AG04450 (cell line): ENCODE results near the gene SLC38A2. TPM values are rescaled to one million over a fixed set of nuclear protein-coding genes. Genes with fewer than 3 reads are reported as not detected.

Source experiments
- CTCF ChIA-PET: fragments of 300-600, 350-600 bp; formaldehyde crosslinking; extraction: SDS; loops from one replicate; lab custom pipeline; 2022; ENCODE audit warnings: antibody characterized with exemption, inconsistent platforms; lab: Charles Lee
- POLR2A ChIA-PET: fragments of 350-600 bp; formaldehyde crosslinking; extraction: SDS; loops from one replicate; lab custom pipeline; 2021; ENCODE audit warnings: antibody characterized with exemption, inconsistent platforms; lab: Yijun Ruan, JAX
- DNase-seq: peaks from one replicate; pipeline ENCODE4 v3.0.0-alpha.2; 2011; ENCODE audit warnings: low read depth, low spot score
- H3K27ac ChIP-seq: one replicate; pipeline ENCODE4 v1.5.1; 2012; ENCODE audit warnings: low read depth, low read length, control low read depth
- H3K27me3 ChIP-seq: one replicate; pipeline ENCODE4 v1.6.0; 2012; ENCODE audit warnings: low read length; ENCODE audit not compliant: control insufficient read depth, insufficient read depth
- H3K4me3 ChIP-seq: 2 replicates; pipeline ENCODE4 v1.5.1; 2011; ENCODE audit warnings: mild to moderate bottlenecking, low read depth, low read length, control low read depth
- H3K9me3 ChIP-seq: 2 replicates; pipeline ENCODE4 v1.5.1; 2012; ENCODE audit warnings: low read length; ENCODE audit not compliant: control insufficient read depth, insufficient read depth
- CTCF ChIP-seq: IDR thresholded peaks from 2 replicates; pipeline ENCODE4 v1.5.1; 2011; ENCODE audit warnings: low read depth, low read length, control low read depth, inconsistent platforms
- polyA plus RNA-seq: library from polyadenylated mRNA; depleted of rRNA; stranded (reverse); fragments of >200 nt; gene quantifications from 2 replicates; pipeline ENCODE4 v1.2.3, GENCODE V29; 2011

Gene SLC38A2
- polyA plus RNA-seq, 1 experiment = 749 TPM

DNA sequence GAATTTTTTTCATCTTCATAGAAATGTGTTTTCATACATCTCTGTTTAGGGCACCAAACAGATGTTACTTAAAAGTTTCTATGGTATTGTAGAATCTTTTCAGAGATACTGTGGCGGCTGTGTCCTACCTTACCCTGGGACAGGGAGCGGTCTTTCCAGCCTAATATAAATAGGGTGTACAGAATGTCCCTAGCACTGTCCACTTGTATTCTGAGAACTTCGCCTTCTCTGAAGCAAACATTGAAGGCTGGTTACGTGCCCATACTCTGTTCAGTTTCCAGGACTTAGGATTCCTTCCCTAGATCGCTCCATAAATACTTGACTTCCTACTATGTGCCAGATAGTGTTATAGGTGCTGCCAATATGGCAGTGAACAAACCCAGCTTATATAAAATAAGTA is 24.3 kb upstream of the SLC38A2 start:
- H3K9me3 ChIP-seq = no peaks in the 10 kb centered on the region
- CTCF ChIA-PET = no interaction called here
- POLR2A ChIA-PET = no interaction called here
- no peak for DNase-seq
- H3K27me3 ChIP-seq = no peaks in the 10 kb centered on the region
- no peak for TF ChIP-seq CTCF
- no peak overlapping the region for H3K4me3 ChIP-seq
- H3K27ac ChIP-seq = no peak overlapping the region

GRCh38 chr12:46395388-46395787 is 22.8 kb upstream of the SLC38A2 start:
- peaks cover 3% of the 10 kb centered on the region; the same call in 1 of the 2 replicates for H3K9me3 ChIP-seq
- CTCF ChIA-PET = interaction anchor here (0.5 kb wide), 1 partner anchor 127 kb away, joined by 4 read pairs; no protein-coding TSS in a partner anchor
- POLR2A ChIA-PET = no interaction called here
- TF ChIP-seq CTCF = no peak
- no peak for DNase-seq
- H3K27ac ChIP-seq = no peak overlapping the region
- no peaks in the 10 kb centered on the region for H3K27me3 ChIP-seq
- no peak overlapping the region for H3K4me3 ChIP-seq

- CTCF ChIA-PET = no interaction called here
- H3K27ac ChIP-seq = no peak overlapping the region
- no peak for DNase-seq
Measured at GRCh38 chr12:46391630-46392029, 19.1 kb upstream of the SLC38A2 start.

GRCh38 chr12:46390881-46391280 is 18.3 kb upstream of the SLC38A2 start:
- CTCF ChIA-PET = no interaction called here
- no peak for DNase-seq
- peaks cover 3% of the 10 kb centered on the region; the same call in 1 of the 2 replicates for H3K9me3 ChIP-seq
- H3K4me3 ChIP-seq = no peak overlapping the region
- no peak for TF ChIP-seq CTCF
- POLR2A ChIA-PET = no interaction called here
- no peak overlapping the region for H3K27ac ChIP-seq
- H3K27me3 ChIP-seq = no peaks in the 10 kb centered on the region

More at GRCh38 chr12:46391630-46392029, 19.1 kb upstream of the SLC38A2 start:
- POLR2A ChIA-PET = no interaction called here
- Histone ChIP-seq H3K9me3 (peaks cover 3% of the 10 kb centered on the region; the same call in 1 of the 2 replicates), H3K4me3 (no peak overlapping the region), H3K27me3 (no peaks in the 10 kb centered on the region)
- no peak for TF ChIP-seq CTCF

DNA sequence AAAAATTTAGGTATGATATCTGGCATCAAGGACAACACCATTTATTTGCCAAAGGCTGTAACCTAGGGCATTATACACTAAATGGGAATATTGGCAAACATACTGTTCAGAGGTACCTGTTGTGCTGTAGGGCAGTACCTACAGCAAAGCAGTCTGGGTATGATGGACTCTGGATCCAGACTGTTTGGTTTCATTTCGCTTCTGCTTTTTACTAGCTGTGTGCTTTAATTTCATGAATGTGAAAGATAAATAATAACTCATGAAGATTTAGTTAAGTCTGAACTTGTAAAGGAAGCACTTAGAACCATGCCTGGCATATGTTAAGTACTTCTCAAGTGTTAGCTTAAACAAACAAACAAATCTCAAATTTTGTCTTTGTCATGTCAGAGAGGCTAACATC is 17.7 kb upstream of the SLC38A2 start:
- H3K4me3 ChIP-seq = no peak overlapping the region
- H3K9me3 ChIP-seq = peaks cover 3% of the 10 kb centered on the region; the same call in 1 of the 2 replicates
- H3K27me3 ChIP-seq = no peaks in the 10 kb centered on the region
- CTCF ChIA-PET = interaction anchor here (0.6 kb wide), 1 partner anchor 13 kb away, joined by 3 read pairs; no protein-coding TSS in a partner anchor
- TF ChIP-seq CTCF = no peak
- no peak overlapping the region for H3K27ac ChIP-seq
- POLR2A ChIA-PET = no interaction called here
- DNase-seq = no peak
